ENCODE data around the gene FIGN.

FIGN gene

GRCh38 chr2:163703386-163703785 is 32.4 kb downstream of the FIGN start:
- no peak for DNase-seq

- no peak for DNase-seq
Measured at GRCh38 chr2:163701399-163702195, 34.2 kb downstream of the FIGN start.

- no peak for DNase-seq
Measured at GRCh38 chr2:163698857-163699256, 37.0 kb downstream of the FIGN start.

- DNase-seq = no peak
Measured at GRCh38 chr2:163697846-163698637, 37.8 kb downstream of the FIGN start.

- no peak for DNase-seq
Measured at GRCh38 chr2:163697429-163697828, 38.4 kb downstream of the FIGN start.

- no peak for DNase-seq
Measured at GRCh38 chr2:163693484-163693883, 42.3 kb downstream of the FIGN start.

- DNase-seq = no peak
Measured at GRCh38 chr2:163692611-163693482, 43.0 kb downstream of the FIGN start.

- no peak for DNase-seq
Measured at GRCh38 chr2:163692081-163692480, 43.7 kb downstream of the FIGN start.

GRCh38 chr2:163690896-163691295 is 44.9 kb downstream of the FIGN start:
- DNase-seq = no peak

- no peak for DNase-seq
Measured at GRCh38 chr2:163687217-163687616, 48.6 kb downstream of the FIGN start.

GRCh38 chr2:163686289-163686688 is 49.5 kb downstream of the FIGN start:
- no peak for DNase-seq

- no peak for DNase-seq
Measured at GRCh38 chr2:163682695-163683094, 53.1 kb downstream of the FIGN start.

- DNase-seq = no peak
Measured at GRCh38 chr2:163681745-163682144, 54.1 kb downstream of the FIGN start.

- DNase-seq = no peak
Measured at GRCh38 chr2:163675388-163675787, 60.4 kb downstream of the FIGN start.

- no peak for DNase-seq
Measured at GRCh38 chr2:163673522-163673921, 62.3 kb downstream of the FIGN start.

- DNase-seq = no peak
Measured at GRCh38 chr2:163670929-163671328, 64.9 kb downstream of the FIGN start.

GRCh38 chr2:163669506-163669905 is 66.3 kb downstream of the FIGN start:
- DNase-seq = no peak

GRCh38 chr2:163667064-163667887 is 68.5 kb downstream of the FIGN start:
- DNase-seq = no peak

- no peak for DNase-seq
Measured at GRCh38 chr2:163665817-163666216, 70.0 kb downstream of the FIGN start.

GRCh38 chr2:163665051-163665450 is 70.8 kb downstream of the FIGN start:
- DNase-seq = no peak

- no peak for DNase-seq
Measured at GRCh38 chr2:163664610-163665009, 71.2 kb downstream of the FIGN start.

- DNase-seq = no peak
Measured at GRCh38 chr2:163662141-163662780, 73.5 kb downstream of the FIGN start.

Measured in central memory CD4-positive, alpha-beta T cell (primary cell).